GM13976 (cell line): ENCODE measurements around the gene MCTP2.

Experiments used
- DNase-seq: peaks from one replicate; pipeline ENCODE4 v3.0.0; 2012; ENCODE audit warnings: low spot score
- CTCF ChIP-seq: IDR thresholded peaks from 2 replicates; pipeline ENCODE4 v1.5.1; 2012; ENCODE audit warnings: borderline replicate concordance, mild to moderate bottlenecking; ENCODE audit not compliant: insufficient read depth; ENCODE audit errors: extremely low read depth, missing control alignments, control extremely low read depth
- in situ Hi-C: fragments of 300-500 bp; cut with MboI; formaldehyde crosslinking; loops from one replicate; pipeline ENCODE4 v1.12.0; 2022; ENCODE audit warnings: low sequenced_read_pairs, mixed read lengths, inconsistent platforms; ENCODE audit not compliant: unreplicated experiment

The MCTP2 gene, protein sequence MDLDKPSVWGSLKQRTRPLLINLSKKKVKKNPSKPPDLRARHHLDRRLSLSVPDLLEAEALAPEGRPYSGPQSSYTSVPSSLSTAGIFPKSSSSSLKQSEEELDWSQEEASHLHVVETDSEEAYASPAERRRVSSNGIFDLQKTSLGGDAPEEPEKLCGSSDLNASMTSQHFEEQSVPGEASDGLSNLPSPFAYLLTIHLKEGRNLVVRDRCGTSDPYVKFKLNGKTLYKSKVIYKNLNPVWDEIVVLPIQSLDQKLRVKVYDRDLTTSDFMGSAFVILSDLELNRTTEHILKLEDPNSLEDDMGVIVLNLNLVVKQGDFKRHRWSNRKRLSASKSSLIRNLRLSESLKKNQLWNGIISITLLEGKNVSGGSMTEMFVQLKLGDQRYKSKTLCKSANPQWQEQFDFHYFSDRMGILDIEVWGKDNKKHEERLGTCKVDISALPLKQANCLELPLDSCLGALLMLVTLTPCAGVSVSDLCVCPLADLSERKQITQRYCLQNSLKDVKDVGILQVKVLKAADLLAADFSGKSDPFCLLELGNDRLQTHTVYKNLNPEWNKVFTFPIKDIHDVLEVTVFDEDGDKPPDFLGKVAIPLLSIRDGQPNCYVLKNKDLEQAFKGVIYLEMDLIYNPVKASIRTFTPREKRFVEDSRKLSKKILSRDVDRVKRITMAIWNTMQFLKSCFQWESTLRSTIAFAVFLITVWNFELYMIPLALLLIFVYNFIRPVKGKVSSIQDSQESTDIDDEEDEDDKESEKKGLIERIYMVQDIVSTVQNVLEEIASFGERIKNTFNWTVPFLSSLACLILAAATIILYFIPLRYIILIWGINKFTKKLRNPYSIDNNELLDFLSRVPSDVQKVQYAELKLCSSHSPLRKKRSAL

DNA sequence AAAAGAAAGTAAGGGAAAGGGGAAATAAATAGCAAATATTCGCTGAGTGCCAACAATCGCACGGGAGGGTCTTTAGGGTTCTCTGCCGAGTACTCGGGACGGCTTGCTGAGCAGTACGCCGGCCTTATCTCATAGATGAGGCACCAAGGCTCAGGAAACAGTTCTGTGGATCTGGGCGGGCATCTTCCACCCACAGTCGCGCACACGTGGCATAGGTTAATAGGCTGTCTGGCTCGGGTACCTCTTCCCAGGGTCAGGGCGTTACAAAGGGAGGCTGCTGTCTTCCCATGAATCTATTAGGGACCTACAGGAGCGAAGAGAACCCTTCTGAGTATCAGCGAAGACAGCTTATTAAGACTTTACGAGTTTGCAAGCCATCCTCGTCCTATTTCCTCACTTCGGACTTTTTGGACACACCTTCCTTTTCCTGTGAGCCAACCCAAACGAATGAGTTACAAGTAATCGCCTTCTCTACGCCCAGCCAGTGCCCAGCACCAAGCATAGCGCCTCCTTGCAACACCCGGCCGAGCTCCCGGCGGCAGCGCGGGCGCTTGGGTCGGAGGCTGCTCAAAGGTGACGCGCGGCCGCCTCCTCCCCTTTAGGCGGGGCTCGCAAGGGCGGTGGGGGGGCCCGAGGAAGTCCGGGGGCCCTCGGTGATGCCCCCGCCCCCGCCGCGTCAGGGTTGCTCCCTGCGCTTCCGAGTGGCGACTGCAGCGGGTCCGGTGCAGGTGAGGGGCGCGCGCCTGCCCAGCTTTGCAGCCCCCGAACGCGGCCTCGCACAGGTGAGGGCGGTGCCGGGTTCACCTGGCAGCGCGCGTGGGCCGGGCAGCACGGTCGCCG, at the start of gene MCTP2:
MCTP2 (plus strand) TSS at position 679 of the 840 bp plus-strand sequence. CDS start 66,705 bp downstream, outside the sequence.
- in situ Hi-C loops = no loop called here
- TF ChIP-seq CTCF = peak; percentile 11
- DNase-seq = peak; percentile 68

- in situ Hi-C loops = no loop called here
- no peak for TF ChIP-seq CTCF
- no peak for DNase-seq
These were observed 48.5 kb upstream of the MCTP2 start for GRCh38 chr15:94182883-94183282.

- in situ Hi-C loops = no loop called here
- no peak for DNase-seq
- no peak for TF ChIP-seq CTCF
These were observed 45.7 kb upstream of the MCTP2 start for GRCh38 chr15:94185547-94186236.

DNA sequence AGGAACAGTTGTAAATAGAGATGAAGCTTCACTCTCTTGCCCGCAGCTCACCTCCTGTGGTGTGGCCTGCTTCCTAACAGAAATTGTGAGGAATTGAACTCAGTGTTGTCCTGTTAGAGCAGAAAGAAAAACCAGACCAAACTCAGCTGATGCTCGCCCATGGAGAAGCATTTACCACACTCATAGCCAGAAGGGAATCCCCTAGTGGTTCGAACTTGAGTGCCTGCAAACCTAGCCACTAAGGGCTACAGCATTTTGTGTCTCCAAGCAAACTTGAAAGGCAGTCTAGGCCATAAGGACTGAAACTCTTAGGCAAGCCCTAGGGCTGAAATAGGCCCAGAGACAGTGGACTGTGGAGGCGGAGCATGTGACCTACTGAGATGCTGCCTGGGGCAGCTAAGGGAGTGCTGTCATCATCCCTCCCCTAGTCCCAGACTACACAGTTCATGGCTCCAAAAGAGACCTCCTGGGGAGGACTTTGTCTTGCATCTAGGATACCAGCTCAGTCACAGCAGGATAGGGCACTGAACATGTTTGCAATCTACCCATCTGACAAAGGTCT, 44.5 kb upstream of the MCTP2 start:
- TF ChIP-seq CTCF = no peak
- in situ Hi-C loops = no loop called here
- no peak for DNase-seq

DNA sequence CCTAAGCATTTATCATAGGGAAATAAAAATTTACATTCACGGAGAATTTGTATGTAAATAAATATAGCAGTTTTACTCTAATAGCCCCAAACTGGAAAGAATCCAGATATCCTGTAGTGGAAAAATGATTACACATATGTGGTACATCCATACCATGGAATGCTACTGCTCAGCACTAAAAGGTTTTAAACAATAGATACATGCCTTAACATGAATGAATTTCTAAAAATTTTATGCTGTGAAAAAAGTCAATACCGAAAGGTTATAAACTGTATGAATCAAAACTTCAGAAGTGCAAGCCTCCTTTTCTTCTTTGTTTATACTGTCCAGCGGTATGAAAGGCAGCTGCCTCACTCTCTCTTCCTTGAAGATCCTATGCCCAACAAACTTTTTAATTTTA, 37.5 kb upstream of the MCTP2 start:
- in situ Hi-C loops = no loop called here

More for the DNA sequence above, 37.5 kb upstream of the MCTP2 start:
- no peak for DNase-seq
- no peak for TF ChIP-seq CTCF
